ENCODE results near the gene LDAH.

Gene LDAH

DNA sequence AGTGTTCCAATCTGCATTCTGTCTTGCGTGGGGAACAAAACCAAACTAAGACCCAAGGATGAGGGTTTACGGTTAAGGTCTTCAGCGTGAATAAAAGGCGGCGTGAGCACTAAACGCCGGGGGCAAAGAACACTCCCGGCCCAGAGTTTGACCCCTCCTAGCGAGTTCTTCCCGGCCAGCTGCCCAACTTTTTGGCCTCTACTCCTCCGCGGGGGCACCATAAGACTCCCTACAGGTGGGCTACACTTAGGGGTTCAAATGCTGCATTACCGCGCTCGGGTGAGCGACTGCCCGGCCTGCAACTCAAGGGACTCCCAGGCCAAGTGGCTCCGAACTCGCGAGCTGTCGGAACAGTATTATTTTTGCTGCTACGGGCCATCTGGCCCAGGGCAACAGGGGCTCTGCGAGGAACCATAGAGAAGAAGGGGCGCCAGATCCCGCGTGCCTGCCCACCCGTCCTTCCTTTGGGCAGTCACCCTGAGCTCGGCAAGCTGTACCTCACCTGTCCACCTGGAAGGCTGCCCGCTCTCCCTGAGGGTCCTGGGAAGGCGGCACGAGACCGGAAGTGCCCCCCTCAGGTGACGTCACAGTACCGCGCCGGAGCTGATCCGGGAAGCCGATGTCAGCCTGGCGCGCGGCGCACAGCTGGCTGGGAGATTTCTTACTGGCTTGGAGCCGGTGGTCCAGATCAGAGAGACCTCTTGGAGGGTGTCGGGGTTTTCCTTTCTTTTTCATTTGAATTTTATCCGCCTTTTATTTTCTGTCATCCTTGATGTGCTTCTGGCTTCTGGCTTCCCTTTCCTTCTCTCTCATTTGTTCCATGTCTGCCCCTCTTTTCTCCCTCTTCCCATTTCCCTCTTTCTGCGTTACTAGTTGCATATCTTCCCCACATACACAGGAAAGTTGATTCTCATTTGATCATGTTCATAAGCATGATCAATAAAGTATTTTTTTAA is at the start of gene LDAH:
TSS of gene LDAH (minus strand) at position 567 of the 956 bp plus-strand sequence. CDS start 21,638 bp downstream, outside the sequence.
- TF ChIP-seq GLIS3 (CRISPR knock-in tag; IDR thresholded peaks at IDR 0.05): peak; percentile 22; the same call in 1 of the 2 replicates
- TF ChIP-seq, protein P1, sequence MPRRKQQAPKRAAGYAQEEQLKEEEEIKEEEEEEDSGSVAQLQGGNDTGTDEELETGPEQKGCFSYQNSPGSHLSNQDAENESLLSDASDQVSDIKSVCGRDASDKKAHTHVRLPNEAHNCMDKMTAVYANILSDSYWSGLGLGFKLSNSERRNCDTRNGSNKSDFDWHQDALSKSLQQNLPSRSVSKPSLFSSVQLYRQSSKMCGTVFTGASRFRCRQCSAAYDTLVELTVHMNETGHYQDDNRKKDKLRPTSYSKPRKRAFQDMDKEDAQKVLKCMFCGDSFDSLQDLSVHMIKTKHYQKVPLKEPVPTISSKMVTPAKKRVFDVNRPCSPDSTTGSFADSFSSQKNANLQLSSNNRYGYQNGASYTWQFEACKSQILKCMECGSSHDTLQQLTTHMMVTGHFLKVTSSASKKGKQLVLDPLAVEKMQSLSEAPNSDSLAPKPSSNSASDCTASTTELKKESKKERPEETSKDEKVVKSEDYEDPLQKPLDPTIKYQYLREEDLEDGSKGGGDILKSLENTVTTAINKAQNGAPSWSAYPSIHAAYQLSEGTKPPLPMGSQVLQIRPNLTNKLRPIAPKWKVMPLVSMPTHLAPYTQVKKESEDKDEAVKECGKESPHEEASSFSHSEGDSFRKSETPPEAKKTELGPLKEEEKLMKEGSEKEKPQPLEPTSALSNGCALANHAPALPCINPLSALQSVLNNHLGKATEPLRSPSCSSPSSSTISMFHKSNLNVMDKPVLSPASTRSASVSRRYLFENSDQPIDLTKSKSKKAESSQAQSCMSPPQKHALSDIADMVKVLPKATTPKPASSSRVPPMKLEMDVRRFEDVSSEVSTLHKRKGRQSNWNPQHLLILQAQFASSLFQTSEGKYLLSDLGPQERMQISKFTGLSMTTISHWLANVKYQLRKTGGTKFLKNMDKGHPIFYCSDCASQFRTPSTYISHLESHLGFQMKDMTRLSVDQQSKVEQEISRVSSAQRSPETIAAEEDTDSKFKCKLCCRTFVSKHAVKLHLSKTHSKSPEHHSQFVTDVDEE (CRISPR knock-in tag; IDR thresholded peaks at IDR 0.05): peak; percentile 87
- TF ChIP-seq, protein P2, sequence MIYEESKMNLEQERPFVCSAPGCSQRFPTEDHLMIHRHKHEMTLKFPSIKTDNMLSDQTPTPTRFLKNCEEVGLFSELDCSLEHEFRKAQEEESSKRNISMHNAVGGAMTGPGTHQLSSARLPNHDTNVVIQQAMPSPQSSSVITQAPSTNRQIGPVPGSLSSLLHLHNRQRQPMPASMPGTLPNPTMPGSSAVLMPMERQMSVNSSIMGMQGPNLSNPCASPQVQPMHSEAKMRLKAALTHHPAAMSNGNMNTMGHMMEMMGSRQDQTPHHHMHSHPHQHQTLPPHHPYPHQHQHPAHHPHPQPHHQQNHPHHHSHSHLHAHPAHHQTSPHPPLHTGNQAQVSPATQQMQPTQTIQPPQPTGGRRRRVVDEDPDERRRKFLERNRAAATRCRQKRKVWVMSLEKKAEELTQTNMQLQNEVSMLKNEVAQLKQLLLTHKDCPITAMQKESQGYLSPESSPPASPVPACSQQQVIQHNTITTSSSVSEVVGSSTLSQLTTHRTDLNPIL (CRISPR knock-in tag; IDR thresholded peaks at IDR 0.05; ENCODE audit: low read depth): peak; percentile 34
- peak; percentile 30; the same call in 1 of the 2 replicates for TF ChIP-seq TCF4 (CRISPR knock-in tag; IDR thresholded peaks at IDR 0.05; ENCODE audit: borderline replicate concordance)
- no peak for TF ChIP-seq RARB (CRISPR knock-in tag; IDR thresholded peaks at IDR 0.05)
- TF ChIP-seq CSDC2 (CRISPR knock-in tag; IDR thresholded peaks at IDR 0.05): peak; percentile 92; the same call in 1 of the 2 replicates
- 0 out of 2 replicates have a peak, but pooled peaks have one; percentile 9 for TF ChIP-seq BACH2 (CRISPR knock-in tag; IDR thresholded peaks at IDR 0.05; ENCODE audit: borderline replicate concordance)
- no peak for TF ChIP-seq ISL1 (CRISPR knock-in tag; IDR thresholded peaks at IDR 0.05)
- peak; percentile 39; the same call in 1 of the 2 replicates for TF ChIP-seq ZNF8 (CRISPR knock-in tag; IDR thresholded peaks at IDR 0.05)
- no peak for TF ChIP-seq ZFP30 (CRISPR knock-in tag; IDR thresholded peaks at IDR 0.05)
- TF ChIP-seq ARNTL (CRISPR knock-in tag; IDR thresholded peaks at IDR 0.05; ENCODE audit: borderline replicate concordance, low read depth): peak; percentile 79; the same call in 1 of the 2 replicates
- peak; percentile 26; the same call in 1 of the 2 replicates for TF ChIP-seq ZNF70 (CRISPR knock-in tag; IDR thresholded peaks at IDR 0.05)
- TF ChIP-seq, protein P3, sequence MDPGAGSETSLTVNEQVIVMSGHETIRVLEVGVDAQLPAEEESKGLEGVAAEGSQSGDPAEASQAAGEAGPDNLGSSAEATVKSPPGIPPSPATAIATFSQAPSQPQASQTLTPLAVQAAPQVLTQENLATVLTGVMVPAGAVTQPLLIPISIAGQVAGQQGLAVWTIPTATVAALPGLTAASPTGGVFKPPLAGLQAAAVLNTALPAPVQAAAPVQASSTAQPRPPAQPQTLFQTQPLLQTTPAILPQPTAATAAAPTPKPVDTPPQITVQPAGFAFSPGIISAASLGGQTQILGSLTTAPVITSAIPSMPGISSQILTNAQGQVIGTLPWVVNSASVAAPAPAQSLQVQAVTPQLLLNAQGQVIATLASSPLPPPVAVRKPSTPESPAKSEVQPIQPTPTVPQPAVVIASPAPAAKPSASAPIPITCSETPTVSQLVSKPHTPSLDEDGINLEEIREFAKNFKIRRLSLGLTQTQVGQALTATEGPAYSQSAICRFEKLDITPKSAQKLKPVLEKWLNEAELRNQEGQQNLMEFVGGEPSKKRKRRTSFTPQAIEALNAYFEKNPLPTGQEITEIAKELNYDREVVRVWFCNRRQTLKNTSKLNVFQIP (CRISPR knock-in tag; IDR thresholded peaks at IDR 0.05; ENCODE audit: borderline replicate concordance, low read depth): 0 out of 2 replicates have a peak, but pooled peaks have one; percentile 8
- TF ChIP-seq ZFP3 (CRISPR knock-in tag; IDR thresholded peaks at IDR 0.05): 0 out of 2 replicates have a peak, but pooled peaks have one; percentile 71
- TF ChIP-seq, protein P4, sequence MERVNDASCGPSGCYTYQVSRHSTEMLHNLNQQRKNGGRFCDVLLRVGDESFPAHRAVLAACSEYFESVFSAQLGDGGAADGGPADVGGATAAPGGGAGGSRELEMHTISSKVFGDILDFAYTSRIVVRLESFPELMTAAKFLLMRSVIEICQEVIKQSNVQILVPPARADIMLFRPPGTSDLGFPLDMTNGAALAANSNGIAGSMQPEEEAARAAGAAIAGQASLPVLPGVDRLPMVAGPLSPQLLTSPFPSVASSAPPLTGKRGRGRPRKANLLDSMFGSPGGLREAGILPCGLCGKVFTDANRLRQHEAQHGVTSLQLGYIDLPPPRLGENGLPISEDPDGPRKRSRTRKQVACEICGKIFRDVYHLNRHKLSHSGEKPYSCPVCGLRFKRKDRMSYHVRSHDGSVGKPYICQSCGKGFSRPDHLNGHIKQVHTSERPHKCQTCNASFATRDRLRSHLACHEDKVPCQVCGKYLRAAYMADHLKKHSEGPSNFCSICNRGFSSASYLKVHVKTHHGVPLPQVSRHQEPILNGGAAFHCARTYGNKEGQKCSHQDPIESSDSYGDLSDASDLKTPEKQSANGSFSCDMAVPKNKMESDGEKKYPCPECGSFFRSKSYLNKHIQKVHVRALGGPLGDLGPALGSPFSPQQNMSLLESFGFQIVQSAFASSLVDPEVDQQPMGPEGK (CRISPR knock-in tag; IDR thresholded peaks at IDR 0.05; ENCODE audit: borderline replicate concordance): peak; percentile 12; the same call in 1 of the 2 replicates
- TF ChIP-seq ZC3H10 (CRISPR knock-in tag; IDR thresholded peaks at IDR 0.05): no peak
- 0 out of 2 replicates have a peak, but pooled peaks have one; percentile 2 for TF ChIP-seq ESRRG (CRISPR knock-in tag; IDR thresholded peaks at IDR 0.05)
- TF ChIP-seq SNAI2 (CRISPR knock-in tag; IDR thresholded peaks at IDR 0.05): peak; percentile 84
- peak; percentile 88 for TF ChIP-seq ZNF565 (CRISPR knock-in tag; conservative IDR thresholded peaks at IDR 0.05; ENCODE audit: low read depth)
- 0 out of 2 replicates have a peak, but pooled peaks have one; percentile 9 for TF ChIP-seq PPARA (CRISPR knock-in tag; IDR thresholded peaks at IDR 0.05; ENCODE audit: borderline replicate concordance)
- peak; percentile 92 for ATAC-seq

DNA sequence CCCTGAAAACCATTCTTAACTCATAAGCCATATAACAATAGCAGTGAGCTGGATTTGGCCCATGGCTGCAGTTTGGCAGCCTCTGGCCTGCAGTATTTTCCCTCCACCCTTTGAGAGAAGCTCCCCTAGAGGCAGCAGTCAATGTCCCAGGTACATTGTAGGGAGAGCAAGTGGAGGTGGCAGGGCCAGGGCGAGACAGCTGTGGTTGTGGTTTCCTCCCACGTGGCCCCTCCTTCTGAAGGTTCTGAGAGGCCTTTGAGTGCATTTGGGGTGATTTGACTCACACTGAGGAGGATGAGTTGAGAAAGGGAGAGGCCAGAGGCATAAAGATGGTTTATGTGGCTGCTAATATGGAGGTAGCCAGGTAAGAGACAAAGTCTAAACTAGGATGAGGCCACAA is 45.5 kb upstream of the LDAH start:
- no peak for ATAC-seq
- TF ChIP-seq BACH2 (CRISPR knock-in tag; IDR thresholded peaks at IDR 0.05; ENCODE audit: borderline replicate concordance) (no peak), GLIS3 (CRISPR knock-in tag; IDR thresholded peaks at IDR 0.05) (no peak), ZFP3 (CRISPR knock-in tag; IDR thresholded peaks at IDR 0.05) (no peak)

DNA sequence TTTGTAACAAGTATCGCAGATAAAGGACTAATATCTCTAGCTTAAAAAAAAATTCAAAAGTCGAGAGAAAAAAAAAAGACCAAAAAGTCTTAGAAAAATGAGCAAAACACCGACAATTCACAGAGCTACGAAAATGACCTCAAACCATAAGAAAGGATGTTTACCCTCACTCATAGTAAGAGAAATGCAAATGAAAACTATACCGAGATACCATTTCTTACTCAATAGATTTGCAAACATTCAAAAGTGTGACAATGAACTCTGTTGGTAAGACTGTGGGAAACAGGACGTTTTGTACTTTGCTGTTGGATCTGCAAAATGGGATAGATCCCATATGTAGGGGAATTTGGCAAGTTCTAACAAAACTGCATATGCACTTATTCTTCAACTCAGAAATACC is 39.9 kb upstream of the LDAH start:
- ATAC-seq: no peak
- TF ChIP-seq ZFP3 (CRISPR knock-in tag; IDR thresholded peaks at IDR 0.05) (no peak), ISL1 (CRISPR knock-in tag; IDR thresholded peaks at IDR 0.05) (no peak), TOX (CRISPR knock-in tag; IDR thresholded peaks at IDR 0.05; ENCODE audit: borderline replicate concordance) (no peak), SNAI2 (CRISPR knock-in tag; IDR thresholded peaks at IDR 0.05) (no peak), GLIS3 (CRISPR knock-in tag; IDR thresholded peaks at IDR 0.05) (no peak), ZNF565 (CRISPR knock-in tag; conservative IDR thresholded peaks at IDR 0.05; ENCODE audit: low read depth) (no peak), BACH2 (CRISPR knock-in tag; IDR thresholded peaks at IDR 0.05; ENCODE audit: borderline replicate concordance) (no peak), OSR1 (CRISPR knock-in tag; IDR thresholded peaks at IDR 0.05) (no peak), PPARA (CRISPR knock-in tag; IDR thresholded peaks at IDR 0.05; ENCODE audit: borderline replicate concordance) (no peak), ARNTL (CRISPR knock-in tag; IDR thresholded peaks at IDR 0.05; ENCODE audit: borderline replicate concordance, low read depth) (no peak), RARB (CRISPR knock-in tag; IDR thresholded peaks at IDR 0.05) (no peak), ESRRG (CRISPR knock-in tag; IDR thresholded peaks at IDR 0.05) (no peak), ZC3H10 (CRISPR knock-in tag; IDR thresholded peaks at IDR 0.05) (no peak), TCF4 (CRISPR knock-in tag; IDR thresholded peaks at IDR 0.05; ENCODE audit: borderline replicate concordance) (no peak), CSDC2 (CRISPR knock-in tag; IDR thresholded peaks at IDR 0.05) (no peak)
- TF ChIP-seq, protein P3 (CRISPR knock-in tag; IDR thresholded peaks at IDR 0.05; ENCODE audit: borderline replicate concordance, low read depth): no peak
- TF ChIP-seq, protein P5, sequence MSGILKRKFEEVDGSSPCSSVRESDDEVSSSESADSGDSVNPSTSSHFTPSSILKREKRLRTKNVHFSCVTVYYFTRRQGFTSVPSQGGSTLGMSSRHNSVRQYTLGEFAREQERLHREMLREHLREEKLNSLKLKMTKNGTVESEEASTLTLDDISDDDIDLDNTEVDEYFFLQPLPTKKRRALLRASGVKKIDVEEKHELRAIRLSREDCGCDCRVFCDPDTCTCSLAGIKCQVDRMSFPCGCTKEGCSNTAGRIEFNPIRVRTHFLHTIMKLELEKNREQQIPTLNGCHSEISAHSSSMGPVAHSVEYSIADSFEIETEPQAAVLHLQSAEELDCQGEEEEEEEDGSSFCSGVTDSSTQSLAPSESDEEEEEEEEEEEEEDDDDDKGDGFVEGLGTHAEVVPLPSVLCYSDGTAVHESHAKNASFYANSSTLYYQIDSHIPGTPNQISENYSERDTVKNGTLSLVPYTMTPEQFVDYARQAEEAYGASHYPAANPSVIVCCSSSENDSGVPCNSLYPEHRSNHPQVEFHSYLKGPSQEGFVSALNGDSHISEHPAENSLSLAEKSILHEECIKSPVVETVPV (CRISPR knock-in tag; IDR thresholded peaks at IDR 0.05): no peak

All from SK-N-SH treated with all-trans-retinoic acid at 6 μM for 48 hours (cell line).